Spinal cord (tissue), 10 donors: ENCODE data around the gene WNT5A. TPM values are rescaled to one million over a fixed set of nuclear protein-coding genes. Genes with fewer than 3 reads are reported as not detected.

Experiments used
- DNase-seq, 6 donors: peaks; one replicate each; pipeline versions ENCODE4 v3.0.0 to v3.0.0-alpha.2; 2013 to 2015; ENCODE audit warnings: low spot score in 6 of 6, low read depth in 4 of 6
- H3K27ac ChIP-seq: one replicate; pipeline ENCODE4 v1.5.1; 2013; ENCODE audit warnings: low read depth, low read length, control low read depth
- H3K27me3 ChIP-seq: one replicate; pipeline ENCODE4 v1.6.1; 2013; ENCODE audit warnings: low read length; ENCODE audit not compliant: control insufficient read depth, insufficient read depth
- H3K36me3 ChIP-seq: one replicate; pipeline ENCODE4 v1.6.1; 2013; ENCODE audit warnings: low read length; ENCODE audit not compliant: control insufficient read depth, insufficient read depth
- H3K4me1 ChIP-seq: one replicate; pipeline ENCODE4 v1.6.1; 2013; ENCODE audit warnings: low read length; ENCODE audit not compliant: control insufficient read depth, insufficient read depth
- H3K4me3 ChIP-seq: one replicate; pipeline ENCODE4 v1.5.1; 2013; ENCODE audit warnings: low read depth, low read length, control low read depth
- H3K9me3 ChIP-seq: one replicate; pipeline ENCODE4 v1.6.1; 2013; ENCODE audit warnings: low read length; ENCODE audit not compliant: control insufficient read depth, insufficient read depth
- WGBS: methylation state at CpG from one replicate; pipeline ENCODE4 v1.1.5; 2013; ENCODE audit warnings: missing lambda C conversion rate; ENCODE audit not compliant: insufficient coverage; 5-methylcytosine and 5-hydroxymethylcytosine counted together
- long read RNA-seq, 4 donors: transcript quantifications; one replicate each; lab custom pipeline, GENCODE V29; 2026
- polyA plus RNA-seq, 2 donors: library from polyadenylated mRNA; unstranded; fragments of 120-200 nt; gene quantifications; one replicate each; pipeline ENCODE4 v1.2.1, GENCODE V29; 2013; ENCODE audit not compliant: insufficient read length in 2 of 2
- total RNA-seq, 2 donors: library from RNA; depleted of rRNA in 1 of 2; stranded (reverse); fragments of 120-200 nt in 1 of 2; fragments of >200 nt in 1 of 2; gene quantifications; one replicate each; pipeline versions ENCODE4 v1.2.3 to v1.2.4, GENCODE V29; 2013 to 2014
- donor health status: healthy.

WNT5A gene
- total RNA-seq (10 to 100 TPM; 12.9 to 25.0 TPM), polyA plus RNA-seq (10 to 100 TPM; 12.9 to 23.2 TPM)
- long read RNA-seq, donor 1: 0 reads
- long read RNA-seq, donor 2, full-length matches to known transcripts: 1 of 1 reads
- long read RNA-seq, donor 2, partial matches to known transcripts: 0 of 1 reads
- long read RNA-seq, donor 2, other reads (novel, unspliced or antisense): 0 of 1 reads
- long read RNA-seq, donor 3, full-length matches to known transcripts: 3 of 8 reads
- long read RNA-seq, donor 3, partial matches to known transcripts: 5 of 8 reads
- long read RNA-seq, donor 3, other reads (novel, unspliced or antisense): 0 of 8 reads
- long read RNA-seq, donor 4, full-length matches to known transcripts: 1 of 1 reads
- long read RNA-seq, donor 4, partial matches to known transcripts: 0 of 1 reads
- long read RNA-seq, donor 4, other reads (novel, unspliced or antisense): 0 of 1 reads

DNA sequence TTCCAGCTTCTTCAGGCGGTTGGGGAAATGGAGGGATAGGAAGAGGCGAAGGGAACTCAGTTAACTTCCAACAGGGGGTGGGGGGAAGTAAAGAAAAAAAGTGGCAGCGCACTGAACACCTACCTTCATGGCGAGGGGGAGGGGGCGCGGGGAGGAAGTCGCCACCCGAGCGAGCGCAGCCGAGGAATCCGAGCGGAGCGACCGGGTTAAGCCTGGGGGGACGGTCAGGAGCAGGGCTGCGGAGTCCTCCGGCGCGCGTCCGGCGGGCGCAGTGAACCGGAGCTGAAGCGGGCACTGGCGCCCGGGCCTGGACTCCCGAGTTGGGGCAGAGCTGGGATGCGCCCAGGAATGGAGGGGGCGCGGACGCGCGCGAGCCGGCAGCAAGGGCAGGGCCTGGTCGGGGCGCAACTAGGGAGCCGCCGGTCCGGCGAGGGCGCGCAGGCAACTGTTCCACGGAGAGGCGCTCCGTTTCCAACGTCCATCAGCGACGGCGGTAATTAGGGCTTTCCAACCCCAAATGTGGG, at the start of gene WNT5A:
Gene WNT5A, minus strand, starts transcription at position 450 of the 524 bp plus-strand sequence. Its CDS starts 321 bp downstream, at position 129.
- under 1% methylated on average over 52 of the region's 52 CpGs for WGBS
- H3K36me3 ChIP-seq: peaks cover 4% of the 10 kb centered on the region
- peaks cover 75% of the 10 kb centered on the region for H3K4me1 ChIP-seq
- peak in 1 of 6 donors; percentile 62 for DNase-seq
- peak within 1 kb of the TSS; percentile 83 for H3K27ac ChIP-seq
- H3K27me3 ChIP-seq: peaks cover 79% of the 10 kb centered on the region
- peak within 1 kb of the TSS; percentile 58 for H3K4me3 ChIP-seq
- no peaks in the 10 kb centered on the region for H3K9me3 ChIP-seq

DNA sequence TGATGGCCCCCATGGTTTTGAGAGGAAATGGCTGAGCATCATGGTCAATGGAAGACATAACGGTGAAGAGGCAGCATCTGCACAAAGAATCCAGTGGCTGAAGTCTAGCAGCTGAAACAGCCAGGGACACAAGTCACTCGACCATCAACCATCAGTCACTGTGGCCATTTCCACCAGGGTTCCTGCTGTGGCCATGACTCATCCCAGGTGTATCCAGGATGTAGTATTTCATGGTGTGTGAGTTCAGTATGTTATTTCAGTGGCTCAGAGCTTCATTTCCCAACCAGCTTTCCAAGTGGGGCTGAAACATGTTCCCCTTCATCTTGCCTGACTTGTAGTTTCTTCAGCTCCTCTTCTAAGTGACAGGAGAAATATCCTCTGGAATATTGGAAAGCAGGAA, 47.8 kb upstream of the WNT5A start:
- 92% methylated on average over 2 of the region's 2 CpGs for WGBS
- DNase-seq: no peak
- no peaks in the 10 kb centered on the region for H3K27me3 ChIP-seq
- no peak overlapping the region for H3K4me3 ChIP-seq
- no peaks in the 10 kb centered on the region for H3K9me3 ChIP-seq
- no peaks in the 10 kb centered on the region for H3K4me1 ChIP-seq
- H3K27ac ChIP-seq: no peak overlapping the region
- no peaks in the 10 kb centered on the region for H3K36me3 ChIP-seq

DNA sequence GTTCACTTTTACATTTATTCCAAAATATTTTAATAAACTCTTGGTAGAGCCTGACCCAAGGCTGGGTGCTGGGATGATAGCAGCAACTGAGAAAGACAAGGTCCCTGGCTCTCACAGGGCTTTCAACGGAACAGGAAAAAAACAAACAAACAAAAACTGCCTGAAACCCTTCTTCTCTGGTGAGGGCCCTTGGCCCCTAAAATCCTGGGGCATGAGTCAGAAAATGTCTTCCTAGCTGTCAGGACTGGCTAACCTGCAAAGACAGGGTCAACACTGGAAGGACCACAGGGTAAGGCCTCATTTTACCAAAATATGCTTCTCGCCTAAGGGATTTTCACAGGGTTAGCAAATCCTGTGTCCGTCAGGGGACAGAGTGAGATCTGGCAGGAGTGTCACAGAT, 45.7 kb upstream of the WNT5A start:
- Histone ChIP-seq H3K4me1 (no peaks in the 10 kb centered on the region), H3K27me3 (no peaks in the 10 kb centered on the region), H3K36me3 (no peaks in the 10 kb centered on the region), H3K27ac (no peak overlapping the region), H3K9me3 (no peaks in the 10 kb centered on the region), H3K4me3 (no peak overlapping the region)
- DNase-seq: no peak
- WGBS: 85% methylated on average over 3 of the region's 3 CpGs

GRCh38 chr3:55531321-55531720, 44.2 kb upstream of the WNT5A start:
- no peaks in the 10 kb centered on the region for H3K36me3 ChIP-seq

DNA sequence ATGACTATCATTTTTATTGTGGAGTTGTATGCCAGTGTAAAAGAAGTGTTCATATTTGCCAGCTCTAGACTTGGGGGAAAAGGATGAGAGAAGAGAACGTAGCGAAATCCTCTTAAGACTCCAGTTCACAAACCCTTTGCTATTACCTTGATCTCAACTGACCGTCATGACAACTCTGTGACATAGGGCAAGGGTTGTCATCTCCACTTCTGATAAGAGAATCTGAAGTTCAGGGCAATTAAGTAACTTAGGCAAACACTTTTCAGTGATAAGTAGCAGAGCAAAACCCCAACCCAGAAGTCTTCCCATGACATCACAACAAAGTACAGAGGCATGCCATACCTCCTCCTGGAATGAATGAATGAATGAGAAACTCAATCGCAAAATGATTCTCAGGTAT, 40.3 kb upstream of the WNT5A start:
- no peak overlapping the region for H3K4me3 ChIP-seq
- no peaks in the 10 kb centered on the region for H3K9me3 ChIP-seq
- WGBS: no CpG with 5 or more reads among the region's 4 CpGs
- no peaks in the 10 kb centered on the region for H3K27me3 ChIP-seq
- no peaks in the 10 kb centered on the region for H3K36me3 ChIP-seq
- no peak overlapping the region for H3K27ac ChIP-seq
- DNase-seq: no peak
- peaks cover 3% of the 10 kb centered on the region for H3K4me1 ChIP-seq

More at GRCh38 chr3:55531321-55531720, 44.2 kb upstream of the WNT5A start:
- no peak overlapping the region for H3K4me3 ChIP-seq
- no peaks in the 10 kb centered on the region for H3K9me3 ChIP-seq
- no peak overlapping the region for H3K27ac ChIP-seq
- DNase-seq: no peak
- no peaks in the 10 kb centered on the region for H3K27me3 ChIP-seq
- H3K4me1 ChIP-seq: no peaks in the 10 kb centered on the region
- 40% methylated on average over 1 of the region's 1 CpG for WGBS

DNA sequence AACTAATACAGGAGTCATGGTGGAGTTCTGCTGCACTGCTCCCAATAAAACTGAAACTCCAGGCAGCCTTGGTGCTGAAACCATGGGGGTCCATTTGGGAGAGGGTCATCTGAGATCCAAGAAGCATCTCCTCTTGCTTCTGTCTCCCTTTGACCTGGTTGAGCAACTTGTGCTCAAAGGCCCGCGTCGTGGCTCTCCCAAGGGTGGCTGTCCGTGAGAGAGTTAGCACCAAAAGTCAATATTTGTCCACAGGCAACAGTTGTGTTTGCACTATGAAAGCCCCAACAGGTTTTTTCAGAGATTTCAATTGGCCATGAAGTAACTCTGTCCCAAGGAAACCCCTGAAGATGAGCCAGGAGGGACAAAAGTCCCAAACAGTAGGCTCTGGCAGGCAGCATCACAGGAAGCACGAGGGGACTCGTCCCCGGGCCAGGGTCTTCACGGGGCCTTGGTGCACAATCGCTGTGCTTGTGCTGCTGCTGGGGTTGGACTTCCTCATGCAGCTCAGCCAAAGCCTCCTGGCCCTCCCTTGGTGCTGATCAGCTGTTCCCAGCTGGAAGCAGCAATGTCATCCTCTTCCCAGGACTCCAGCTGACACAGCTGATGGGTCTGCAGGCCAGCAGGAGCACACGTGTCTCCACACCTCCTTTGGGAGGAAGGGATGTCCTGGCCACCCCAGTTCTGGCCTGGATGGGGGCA, 39.4 kb upstream of the WNT5A start:
- Histone ChIP-seq H3K36me3 (no peaks in the 10 kb centered on the region), H3K4me3 (no peak overlapping the region), H3K27ac (no peak overlapping the region), H3K27me3 (no peaks in the 10 kb centered on the region), H3K9me3 (no peaks in the 10 kb centered on the region), H3K4me1 (peaks cover 9% of the 10 kb centered on the region)
- DNase-seq: no peak
- 80% methylated on average over 10 of the region's 10 CpGs for WGBS

GRCh38 chr3:55525436-55525835, 38.3 kb upstream of the WNT5A start:
- DNase-seq: no peak
- Histone ChIP-seq H3K9me3 (no peaks in the 10 kb centered on the region), H3K27me3 (no peaks in the 10 kb centered on the region), H3K27ac (no peak overlapping the region), H3K4me3 (no peak overlapping the region), H3K4me1 (peaks cover 14% of the 10 kb centered on the region), H3K36me3 (no peaks in the 10 kb centered on the region)
- WGBS: 87% methylated on average over 3 of the region's 3 CpGs

DNA sequence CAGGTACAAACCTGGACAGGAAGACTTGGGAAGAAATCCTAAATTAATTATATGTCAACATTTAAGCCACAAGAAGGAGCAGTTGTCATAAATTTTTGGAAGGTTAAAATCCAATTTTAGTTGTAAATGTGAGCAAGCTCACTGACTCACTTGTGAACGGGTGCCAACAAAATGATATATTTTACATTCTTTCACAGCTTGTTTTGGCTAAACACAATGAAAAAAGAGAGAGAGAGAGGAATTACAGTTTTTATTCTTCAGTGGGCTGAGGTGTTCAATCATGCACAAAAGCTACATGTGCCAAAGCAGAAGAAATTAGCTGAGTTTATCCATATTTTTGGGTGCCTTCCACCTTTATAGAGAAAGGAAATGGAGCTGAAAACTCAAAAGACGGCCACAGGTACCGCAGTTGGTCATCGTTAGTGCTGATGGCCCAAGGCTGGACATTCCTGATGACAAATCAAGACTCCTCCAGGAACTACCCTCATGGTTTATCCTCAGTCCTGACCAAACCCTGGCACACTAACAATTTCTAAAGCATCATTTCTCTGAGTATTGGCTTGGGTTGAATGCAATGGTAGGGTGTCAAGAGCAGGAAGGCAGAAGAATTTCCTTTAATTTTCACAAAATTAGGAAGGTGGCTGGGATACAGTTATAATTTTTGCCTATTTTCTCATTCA, 37.6 kb upstream of the WNT5A start:
- peak in 1 of 6 donors; percentile 62 for DNase-seq
- H3K4me3 ChIP-seq: no peak overlapping the region
- no peaks in the 10 kb centered on the region for H3K27me3 ChIP-seq
- no peaks in the 10 kb centered on the region for H3K9me3 ChIP-seq
- H3K27ac ChIP-seq: no peak overlapping the region
- 92% methylated on average over 3 of the region's 4 CpGs for WGBS
- no peaks in the 10 kb centered on the region for H3K36me3 ChIP-seq
- H3K4me1 ChIP-seq: peaks cover 14% of the 10 kb centered on the region

DNA sequence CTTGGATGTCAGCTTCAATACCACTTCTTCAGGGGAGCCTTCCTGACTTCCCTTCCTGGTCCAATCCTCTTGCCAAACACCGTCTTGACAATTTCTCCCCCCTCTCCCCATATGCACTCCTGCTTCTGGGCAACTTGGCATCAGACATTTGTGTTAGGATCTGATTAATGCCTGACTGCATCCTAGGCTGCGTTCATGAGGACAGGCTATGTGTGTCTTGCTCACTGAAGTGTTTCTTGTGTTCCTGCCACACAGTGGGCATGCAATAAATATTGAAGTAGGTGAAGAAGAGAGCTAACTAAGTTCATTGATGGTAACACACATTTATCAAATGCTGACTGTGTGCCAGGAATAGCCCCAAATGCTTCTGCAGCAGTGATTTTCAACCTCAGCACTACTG, 36.4 kb upstream of the WNT5A start:
- Histone ChIP-seq H3K27ac (no peak overlapping the region), H3K27me3 (no peaks in the 10 kb centered on the region), H3K4me3 (no peak overlapping the region), H3K4me1 (peaks cover 14% of the 10 kb centered on the region), H3K36me3 (no peaks in the 10 kb centered on the region), H3K9me3 (no peaks in the 10 kb centered on the region)
- DNase-seq: no peak
- WGBS: 50% methylated on average over 1 of the region's 2 CpGs
